SH-SY5Y (cell line): ENCODE data around the gene MFSD1.

Source experiments
- GATA2 ChIP-seq: IDR thresholded peaks from 2 replicates; pipeline ENCODE4 v1.6.1; 2011; ENCODE audit warnings: mild to moderate bottlenecking, low read depth, low read length
- GATA3 ChIP-seq: IDR thresholded peaks from 2 replicates; pipeline ENCODE4 v1.6.1; 2011; ENCODE audit warnings: low read depth, mild to moderate bottlenecking, low read length, moderate library complexity

- TF ChIP-seq GATA3 (no peak), GATA2 (no peak)
Observed at GRCh38 chr3:158821847-158822246, 20.0 kb downstream of the MFSD1 start.
